Measurements from ENCODE around the gene TYRP1.

TYRP1 gene

GRCh38 chr9:12697719-12698118 is 4.5 kb downstream of the TYRP1 start:
- DNase-seq: no peak

GRCh38 chr9:12698266-12698665 is 5.1 kb downstream of the TYRP1 start:
- DNase-seq: no peak

- DNase-seq: no peak
These were observed 5.8 kb downstream of the TYRP1 start for GRCh38 chr9:12698986-12699385.

- no peak for DNase-seq
These were observed 6.3 kb downstream of the TYRP1 start for GRCh38 chr9:12699529-12699928.

- DNase-seq: no peak
These were observed 7.9 kb downstream of the TYRP1 start for GRCh38 chr9:12701126-12701525.

GRCh38 chr9:12702160-12702758 is 9.1 kb downstream of the TYRP1 start:
- DNase-seq: peak; percentile 60

DNA sequence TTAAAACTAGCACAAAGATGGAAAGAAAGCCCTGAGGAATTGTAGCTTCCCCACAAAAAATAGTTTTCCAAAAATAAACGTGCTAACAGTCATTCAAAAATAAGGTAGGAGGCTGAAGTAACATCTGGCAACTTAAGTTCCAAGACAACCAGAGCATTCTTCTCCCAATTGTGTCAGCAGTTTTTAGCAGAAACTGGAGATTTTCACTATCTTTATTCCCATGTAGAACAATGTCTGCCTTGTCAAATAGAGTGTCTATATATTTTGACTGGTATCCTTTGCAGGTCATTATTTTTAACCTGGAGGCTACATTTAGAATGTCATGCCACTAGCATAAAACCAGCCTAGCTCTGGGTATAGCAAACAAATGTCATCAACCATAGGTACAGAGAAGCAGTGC is 10.8 kb downstream of the TYRP1 start:
- no peak for DNase-seq

DNA sequence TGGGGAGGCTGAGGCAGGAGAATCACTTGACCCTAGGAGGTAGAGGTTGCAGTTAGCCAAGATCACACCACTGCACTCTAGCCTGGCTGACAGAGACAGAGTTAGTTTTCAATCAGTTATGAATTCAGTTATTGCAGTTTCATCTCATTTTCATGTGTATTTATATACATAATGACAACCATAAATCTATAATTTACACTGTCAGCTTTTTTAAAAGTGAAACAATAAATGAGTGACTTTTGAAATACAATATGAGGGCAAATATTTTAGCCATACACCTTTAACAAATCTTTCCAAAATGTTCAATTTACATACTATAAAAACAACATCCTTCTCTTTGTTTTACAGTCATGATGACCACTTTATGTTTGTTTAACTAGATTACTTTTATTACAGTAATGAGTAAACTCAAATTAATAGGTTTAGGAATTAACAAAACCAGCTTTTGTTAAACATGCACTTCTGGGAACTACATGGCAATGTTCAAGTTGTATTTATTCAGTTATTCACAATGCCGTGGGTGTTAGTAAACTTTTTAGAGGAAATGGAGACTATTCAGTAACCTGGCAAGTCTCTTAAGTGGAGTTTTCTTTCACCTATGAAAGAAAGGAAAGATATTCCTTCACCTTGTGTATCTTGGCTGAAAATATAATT is 12.7 kb downstream of the TYRP1 start:
- no peak for DNase-seq

DNA sequence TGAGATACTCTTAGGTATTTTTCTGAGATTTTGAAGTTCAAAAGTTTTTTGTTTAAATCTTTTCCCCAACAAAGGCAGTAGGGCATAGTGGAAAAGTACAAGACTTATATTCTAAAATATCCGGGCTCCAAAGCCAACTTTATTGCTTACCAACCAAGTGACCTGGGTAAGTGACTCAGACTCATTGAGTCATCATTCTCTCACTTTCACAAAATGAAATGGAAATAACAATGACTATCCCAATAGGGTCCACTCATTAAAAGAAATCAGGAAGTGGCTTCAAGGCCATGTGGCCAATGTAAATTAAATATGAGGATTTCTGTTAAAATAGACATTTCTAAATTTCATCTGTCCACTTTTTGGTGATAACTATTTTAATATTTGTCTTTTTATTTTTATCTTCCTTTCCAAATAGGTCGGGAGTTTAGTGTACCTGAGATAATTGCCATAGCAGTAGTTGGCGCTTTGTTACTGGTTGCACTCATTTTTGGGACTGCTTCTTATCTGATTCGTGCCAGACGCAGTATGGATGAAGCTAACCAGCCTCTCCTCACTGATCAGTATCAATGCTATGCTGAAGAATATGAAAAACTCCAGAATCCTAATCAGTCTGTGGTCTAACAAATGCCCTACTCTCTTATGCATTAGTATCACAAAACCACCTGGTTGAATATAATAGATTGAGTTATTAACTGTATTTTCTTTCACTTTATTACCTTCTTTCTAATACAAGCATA is 15.5 kb downstream of the TYRP1 start:
- DNase-seq: no peak

DNA sequence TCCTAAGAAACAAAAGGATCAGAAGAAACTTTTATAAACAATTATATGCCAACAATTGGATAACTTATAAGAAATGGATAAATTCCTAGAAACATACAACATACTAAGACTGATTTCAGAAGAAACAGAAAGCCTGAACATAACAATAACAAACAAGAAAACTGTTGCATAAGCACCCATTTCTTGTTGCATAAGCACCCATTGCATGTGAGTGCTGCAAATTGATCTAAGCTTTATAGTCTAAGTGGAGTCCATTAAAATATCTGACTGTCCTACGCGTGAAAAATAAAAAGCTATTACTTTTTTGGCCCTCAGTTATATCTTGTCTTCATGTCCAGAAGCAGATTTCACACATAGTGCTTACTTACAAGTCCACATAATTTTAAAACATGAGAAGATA is 19.3 kb downstream of the TYRP1 start:
- no peak for DNase-seq

DNA sequence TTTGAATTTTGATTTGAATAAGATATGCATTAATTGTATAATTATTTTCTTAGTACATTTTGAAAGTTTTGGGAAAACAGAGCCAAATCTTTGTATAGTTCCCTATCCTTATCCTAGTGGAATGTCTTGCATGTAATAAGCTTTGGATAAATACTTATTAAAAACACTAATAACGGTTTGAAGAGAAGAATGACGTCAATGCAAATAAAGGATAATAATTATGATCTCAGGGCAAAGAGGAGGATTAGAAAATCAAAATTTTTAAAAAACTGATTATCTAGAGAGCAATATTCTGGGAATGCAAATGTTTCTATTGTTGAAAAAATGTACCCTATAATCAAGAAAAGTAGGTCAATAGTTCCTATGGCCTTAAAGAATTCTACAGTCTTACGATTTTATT is 22.1 kb downstream of the TYRP1 start:
- no peak for DNase-seq

DNA sequence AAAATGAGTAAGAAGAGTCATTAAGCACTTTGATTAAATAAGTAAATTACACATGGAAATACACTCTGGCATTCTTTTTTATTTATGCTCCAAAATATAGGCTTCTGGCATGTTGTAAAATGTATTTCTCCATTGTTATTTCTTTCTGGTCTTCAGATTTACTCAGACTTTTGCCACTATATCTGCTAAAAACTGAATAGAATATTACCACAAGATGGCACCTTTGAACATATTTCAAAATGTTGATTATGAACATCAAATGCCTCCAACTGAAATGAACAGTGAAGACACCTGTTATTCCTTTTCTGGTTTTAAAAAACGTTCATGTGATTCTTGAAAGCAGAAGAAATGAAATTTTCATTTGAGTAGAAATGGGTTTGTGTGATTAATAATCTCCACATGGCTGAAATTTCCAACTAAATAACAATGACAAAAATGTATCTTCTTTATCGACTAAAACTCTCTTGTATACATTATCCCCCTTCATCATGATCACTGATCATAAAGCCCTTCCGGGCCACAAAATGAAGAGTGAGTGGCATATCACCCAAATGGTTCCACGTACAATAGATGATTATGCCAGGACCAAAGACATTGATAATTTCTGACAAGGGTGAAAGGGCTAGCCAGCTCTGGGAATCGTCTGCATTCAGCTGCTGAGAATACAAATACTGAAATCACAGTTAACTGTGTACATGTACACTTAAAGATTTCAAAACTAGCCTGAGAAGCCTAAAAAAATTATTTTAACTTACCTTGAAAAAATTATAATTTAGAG is 23.8 kb downstream of the TYRP1 start:
- peak; percentile 51 for DNase-seq

DNA sequence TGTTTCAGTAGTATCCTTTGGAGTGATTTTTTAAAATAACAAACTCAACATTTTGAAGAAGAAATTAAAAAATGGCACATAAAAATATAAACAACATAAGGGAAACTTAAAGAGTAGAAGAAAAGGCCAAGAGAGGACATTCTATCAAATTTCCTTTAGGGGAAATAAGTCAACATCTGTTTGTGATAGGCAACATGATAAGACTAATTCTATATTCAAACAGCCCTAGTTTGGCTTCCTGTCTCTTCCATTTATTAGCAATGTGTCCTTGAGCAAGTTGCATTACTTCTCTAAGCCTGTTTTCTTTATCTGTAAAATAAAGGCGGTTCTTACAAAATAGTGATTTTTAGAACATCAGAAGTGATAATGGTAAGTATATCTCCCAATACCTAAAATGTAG is 24.7 kb downstream of the TYRP1 start:
- no peak for DNase-seq

DNA sequence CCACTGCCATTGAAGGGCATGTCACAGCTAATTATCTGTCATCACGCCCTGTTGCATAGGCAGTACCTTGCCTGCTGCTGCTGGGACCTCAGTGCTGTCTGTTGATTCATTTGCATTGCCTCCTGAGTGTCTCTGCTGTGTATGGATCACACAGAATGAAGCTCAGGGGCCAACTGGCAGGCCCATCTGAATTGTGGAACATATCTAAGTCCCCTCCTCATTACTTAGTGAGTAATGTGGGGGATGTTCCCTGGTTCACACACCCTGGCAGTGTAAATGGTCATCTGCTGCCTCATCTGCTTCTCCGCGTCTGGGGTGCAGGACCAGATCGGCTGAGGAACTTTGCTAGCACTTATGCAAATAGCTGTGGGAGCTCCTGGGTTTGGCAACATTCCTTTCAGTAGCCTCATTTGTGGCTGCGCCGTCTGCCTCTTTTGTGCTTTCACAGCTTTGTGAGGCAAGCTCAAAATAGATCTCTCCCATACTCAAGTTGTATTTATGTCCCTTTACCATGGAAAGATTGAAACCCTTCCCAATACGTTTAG is 25.4 kb downstream of the TYRP1 start:
- DNase-seq: peak; percentile 83

DNA sequence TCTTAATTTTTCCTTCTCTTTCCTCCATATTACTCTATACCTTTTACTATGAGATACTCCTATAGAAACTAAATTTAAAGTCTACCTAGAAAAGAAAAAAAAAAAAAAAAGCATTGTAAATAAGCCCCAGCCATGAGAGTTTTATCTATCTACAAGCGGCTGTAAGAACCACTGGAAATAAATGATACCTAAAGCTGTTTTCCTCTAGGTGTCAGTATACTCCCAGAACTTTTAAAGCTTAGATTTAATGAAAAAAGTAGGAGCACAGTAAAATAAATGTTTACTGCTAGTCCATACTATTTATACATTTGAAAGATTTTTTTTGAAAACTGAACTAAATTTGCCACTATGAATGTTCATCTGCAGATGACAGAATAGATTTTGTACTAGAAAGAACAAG is 26.2 kb downstream of the TYRP1 start:
- DNase-seq: no peak

DNA sequence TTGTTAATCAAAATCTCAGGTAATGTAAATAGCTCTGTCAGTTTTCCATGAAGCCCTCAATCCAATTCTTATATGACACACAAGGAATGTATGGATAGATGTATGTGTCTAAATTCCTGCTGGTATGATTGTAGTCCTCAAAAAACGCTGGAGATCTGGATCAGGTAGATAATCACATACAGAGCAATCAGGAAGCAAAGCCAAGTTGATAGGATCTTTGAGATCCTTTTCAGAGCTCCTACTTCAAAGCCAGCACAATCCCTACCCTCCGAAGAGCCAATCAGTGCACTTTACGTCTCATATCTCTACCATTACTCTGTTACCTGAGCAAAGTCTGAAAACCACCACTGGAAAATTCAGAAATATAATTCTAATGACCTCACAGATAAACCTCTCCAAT is 27.4 kb downstream of the TYRP1 start:
- no peak for DNase-seq

GRCh38 chr9:12722131-12722530 is 28.9 kb downstream of the TYRP1 start:
- no peak for DNase-seq

- peak; percentile 20 for DNase-seq
These were observed 30.3 kb downstream of the TYRP1 start for GRCh38 chr9:12723409-12724028.

DNA sequence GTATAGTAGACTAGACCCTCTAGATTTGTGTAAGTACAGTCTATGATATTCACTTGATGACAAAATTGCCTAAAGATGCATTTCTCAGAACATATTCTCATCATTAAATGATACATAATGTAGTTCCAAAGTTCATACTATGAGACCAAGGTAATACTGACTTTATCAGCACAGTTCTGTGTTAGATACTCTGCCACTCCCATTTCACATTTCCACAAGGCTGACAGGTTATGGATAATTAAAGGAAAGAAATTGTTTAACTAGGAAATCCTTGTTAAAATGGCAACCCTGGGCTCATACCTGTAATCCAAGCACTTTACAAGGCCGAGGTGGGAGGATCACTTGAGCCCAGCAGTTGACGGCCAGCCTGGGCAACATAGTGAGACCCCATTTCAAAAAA is 33.6 kb downstream of the TYRP1 start:
- DNase-seq: no peak

DNA sequence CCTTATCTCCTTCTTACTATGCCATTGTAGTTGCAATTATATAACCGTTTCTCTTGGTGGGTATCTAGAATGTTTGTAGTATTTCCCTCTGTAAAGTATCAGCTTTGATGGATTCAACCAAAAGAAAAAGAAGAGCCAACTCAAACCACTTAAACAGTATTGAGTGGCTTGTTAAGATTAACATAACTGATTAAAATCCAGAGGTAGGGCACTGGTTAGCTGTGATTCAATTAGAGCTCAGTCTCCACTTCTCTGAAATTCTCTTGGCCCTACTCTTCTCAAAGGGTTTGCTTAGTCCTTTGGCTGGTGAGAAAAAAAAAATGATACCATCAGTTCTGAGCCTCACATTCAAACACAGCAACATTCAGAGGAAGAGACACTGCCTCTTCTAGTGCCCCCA is 37.0 kb downstream of the TYRP1 start:
- no peak for DNase-seq

DNA sequence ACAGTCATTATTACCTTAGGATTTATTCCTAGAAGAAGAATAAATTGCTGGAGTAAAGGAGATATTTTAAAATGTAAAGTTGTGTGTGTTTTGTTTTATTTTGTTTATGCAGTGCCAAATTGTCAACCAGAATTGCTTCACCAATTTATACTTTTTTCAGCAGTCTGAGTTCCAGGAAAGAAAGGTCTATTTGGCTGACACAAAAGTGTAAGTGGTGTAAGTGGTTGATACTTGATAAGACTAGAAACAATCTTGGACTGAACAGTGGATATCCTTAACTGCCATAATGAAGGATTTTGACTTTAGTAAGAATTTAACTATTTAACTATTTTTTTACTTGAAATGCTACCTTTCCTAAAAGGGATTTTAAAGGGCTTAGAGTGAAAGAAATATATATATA is 37.7 kb downstream of the TYRP1 start:
- DNase-seq: no peak

DNA sequence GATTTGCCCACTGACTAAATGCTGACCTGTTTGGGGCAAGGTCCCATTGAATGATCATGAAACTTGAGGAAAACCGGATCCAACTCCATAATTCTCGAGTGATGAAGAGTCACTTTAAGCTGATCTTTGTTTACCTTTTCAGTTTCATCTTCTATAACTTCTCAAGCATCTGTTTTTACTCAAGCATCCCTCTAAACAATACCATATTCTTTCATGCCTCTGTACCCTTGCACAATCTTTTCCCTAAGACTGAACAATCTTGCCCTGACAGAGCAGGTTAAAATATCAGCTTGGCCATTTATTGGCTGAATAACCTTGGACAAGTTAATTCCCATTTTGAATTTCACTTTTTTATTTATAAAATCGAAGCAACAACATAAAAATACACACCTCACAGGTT is 39.8 kb downstream of the TYRP1 start:
- no peak for DNase-seq

DNA sequence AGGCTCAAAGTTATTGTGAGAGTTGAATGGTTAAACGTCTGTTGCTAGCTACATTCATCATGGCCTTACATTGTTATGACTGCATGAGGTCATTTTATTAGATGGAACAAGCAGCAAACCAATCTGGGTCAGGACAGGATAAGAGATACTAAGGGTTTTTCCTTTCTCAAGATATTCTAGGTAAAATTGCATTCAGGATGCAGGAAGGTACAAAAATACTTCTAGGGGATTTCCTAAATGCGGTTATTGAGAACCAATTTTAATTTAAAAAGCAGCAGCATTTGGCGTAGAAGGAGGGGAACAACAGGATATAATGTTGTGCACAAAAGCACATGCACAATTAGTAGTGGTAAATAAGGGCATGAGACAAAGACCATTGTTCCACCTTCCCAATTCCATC is 42.5 kb downstream of the TYRP1 start:
- DNase-seq: no peak

Measured in retina (tissue), 1 donor.